Glomerular visceral epithelial cell (primary cell): ENCODE data around the gene TRIM56.
"Not testable (repeated sequence)": the region's sequence is repeated elsewhere in the genome, so short reads cannot be mapped to it uniquely, and the experiment has no call there.

Experiments used
- DNase-seq: peaks from one replicate; pipeline ENCODE4 v3.0.0-alpha.2; 2016; ENCODE audit errors: extremely low spot score

The TRIM56 gene

GRCh38 chr7:101113140-101113539 is 27.9 kb downstream of the TRIM56 start:
- DNase-seq: not testable (repeated sequence)

- no peak for DNase-seq
Observed at GRCh38 chr7:101113836-101114235, 28.6 kb downstream of the TRIM56 start.

GRCh38 chr7:101114492-101114891 is 29.2 kb downstream of the TRIM56 start:
- DNase-seq: no peak

DNA sequence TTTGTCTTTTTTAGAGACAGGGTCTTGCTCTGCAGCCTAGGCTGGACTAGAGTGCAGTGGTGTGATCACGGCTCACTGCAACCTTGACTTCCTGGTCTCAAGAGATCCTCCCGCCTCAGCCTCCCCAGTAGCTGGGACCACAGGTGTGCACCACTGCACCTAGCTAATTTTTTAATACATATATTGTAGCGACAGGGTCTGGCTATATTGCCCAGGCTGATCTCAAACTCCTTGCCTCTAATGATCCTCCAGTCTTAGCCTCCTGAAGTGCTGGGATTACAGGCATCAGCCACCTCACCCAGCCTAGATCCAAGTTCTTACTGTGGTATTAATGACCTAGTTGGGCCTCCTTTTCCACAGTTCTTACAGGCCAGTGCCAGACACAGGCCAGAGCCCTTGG is 29.9 kb downstream of the TRIM56 start:
- DNase-seq: no peak

DNA sequence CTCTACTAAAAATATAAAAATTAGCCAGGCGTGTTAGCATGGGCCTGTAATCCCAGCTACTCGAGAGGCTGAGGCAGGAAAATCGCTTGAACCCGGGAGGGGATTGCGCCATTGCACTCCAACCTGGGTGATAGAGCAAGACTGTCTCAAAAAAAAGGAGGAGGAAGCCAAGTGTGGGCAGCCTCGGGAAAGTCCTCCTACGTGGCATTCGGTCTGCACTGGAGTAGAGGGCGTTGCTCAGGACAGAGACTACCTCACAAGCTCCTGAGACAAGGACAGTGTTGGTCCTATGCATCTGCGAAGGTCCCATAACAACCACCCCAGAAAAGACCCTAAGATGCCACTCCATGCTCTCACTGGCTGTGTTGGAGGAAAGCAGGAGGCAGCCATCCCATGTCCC is 31.6 kb downstream of the TRIM56 start:
- no peak for DNase-seq

GRCh38 chr7:101118856-101119255 is 33.6 kb downstream of the TRIM56 start:
- DNase-seq: no peak

- DNase-seq: no peak
Observed at GRCh38 chr7:101119876-101120275, 34.6 kb downstream of the TRIM56 start.

DNA sequence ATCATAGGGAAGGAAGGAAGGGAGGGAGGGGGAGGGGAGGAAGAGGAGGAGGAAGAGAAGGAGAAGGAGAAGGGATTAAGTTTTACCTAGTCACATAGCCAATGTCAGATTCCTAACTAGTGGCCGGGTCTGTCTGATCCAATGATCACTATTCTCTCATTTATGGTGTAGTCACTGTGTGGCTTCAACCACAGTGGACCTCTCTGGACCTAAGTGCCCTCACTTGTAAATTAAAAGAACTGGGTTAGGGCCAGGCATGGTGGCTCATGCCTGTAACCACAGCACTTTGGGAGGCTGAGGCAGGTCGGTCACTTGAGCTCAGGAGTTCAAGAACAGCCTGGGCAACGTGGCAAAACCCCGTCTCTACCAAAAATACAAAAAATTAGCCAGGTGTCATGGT is 35.0 kb downstream of the TRIM56 start:
- no peak for DNase-seq

DNA sequence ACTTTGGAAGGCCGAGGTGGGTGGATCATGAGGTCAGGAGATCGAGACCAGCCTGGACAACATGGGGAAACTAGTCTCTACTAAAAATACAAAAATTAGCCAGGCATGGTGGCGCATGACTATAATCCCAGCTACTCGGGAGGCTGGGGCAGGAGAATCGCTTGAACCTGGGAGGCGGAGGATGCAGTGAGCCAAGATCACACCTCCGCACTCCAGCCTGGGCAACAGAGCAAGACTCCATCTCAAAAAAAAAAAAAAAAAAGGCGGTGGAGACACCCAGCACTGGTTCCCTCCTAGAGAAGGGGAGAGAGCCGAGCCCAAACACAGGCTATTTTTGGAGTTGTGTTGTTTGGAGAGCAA is 36.3 kb downstream of the TRIM56 start:
- DNase-seq: not testable (repeated sequence)

DNA sequence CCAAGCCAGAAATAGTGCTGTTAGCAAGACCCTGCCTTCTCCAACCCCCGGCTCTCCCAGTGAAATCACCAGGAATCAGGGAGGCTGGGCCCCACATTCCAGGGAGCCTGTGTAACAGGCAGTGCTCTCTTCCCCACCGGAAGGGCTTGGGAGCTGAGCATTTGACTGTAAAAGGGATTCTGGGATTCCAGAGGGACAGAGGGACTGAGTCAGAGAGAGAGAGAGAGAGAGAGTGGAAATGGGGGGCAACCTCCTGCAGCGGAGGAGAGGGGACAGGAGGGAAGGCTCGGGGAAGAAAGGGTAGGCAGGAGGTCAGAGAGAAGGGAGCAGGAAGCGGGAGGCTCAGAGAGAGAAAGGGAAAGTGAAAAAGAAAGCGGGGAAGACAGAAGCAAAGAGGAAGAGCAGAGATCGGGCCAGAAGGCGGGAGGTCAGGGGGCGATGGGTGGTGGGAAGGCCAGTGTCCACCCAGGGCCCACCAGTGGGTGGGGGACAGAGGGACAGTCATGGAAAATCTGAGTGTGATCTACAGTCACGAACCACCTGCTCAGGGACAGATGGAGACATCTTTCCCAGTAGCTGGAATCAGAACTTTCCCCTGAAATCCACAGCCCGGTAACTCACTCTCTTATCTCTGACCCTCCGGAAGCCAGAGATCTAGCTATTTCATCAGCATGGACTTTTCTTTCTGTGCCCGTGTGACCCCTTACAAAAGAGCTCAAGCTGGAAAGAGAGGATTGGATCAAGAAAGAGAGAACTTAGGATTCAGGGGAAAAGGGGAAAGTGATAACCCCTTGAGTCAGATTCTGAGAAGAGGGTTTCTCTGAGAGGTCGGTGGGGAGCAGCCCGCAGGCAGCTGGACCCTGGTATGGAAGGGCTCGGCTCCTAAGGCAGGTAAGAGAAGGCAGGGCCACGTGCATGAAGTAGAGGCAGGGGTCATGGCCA is 37.0 kb downstream of the TRIM56 start:
- peak; percentile 97 for DNase-seq

- DNase-seq: no peak
Observed at GRCh38 chr7:101122933-101123702, 37.8 kb downstream of the TRIM56 start.

DNA sequence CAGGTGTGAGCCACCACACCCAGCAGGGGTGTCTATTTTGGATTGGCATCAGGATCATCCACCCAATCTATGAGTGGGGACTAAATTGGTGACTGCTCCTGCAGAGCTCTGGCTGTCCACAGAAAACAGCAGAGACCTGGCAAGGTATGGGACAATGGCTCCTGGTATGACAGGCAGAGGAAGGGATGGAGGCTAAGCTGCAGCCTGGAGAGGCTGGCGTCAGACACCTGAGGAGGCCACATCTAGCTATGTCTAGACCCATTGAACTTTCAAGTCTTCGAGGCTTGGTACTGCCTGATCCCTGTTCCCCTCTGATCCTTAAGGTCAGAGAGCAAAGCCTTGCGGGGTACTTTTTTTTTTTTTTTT is 38.4 kb downstream of the TRIM56 start:
- DNase-seq: no peak

DNA sequence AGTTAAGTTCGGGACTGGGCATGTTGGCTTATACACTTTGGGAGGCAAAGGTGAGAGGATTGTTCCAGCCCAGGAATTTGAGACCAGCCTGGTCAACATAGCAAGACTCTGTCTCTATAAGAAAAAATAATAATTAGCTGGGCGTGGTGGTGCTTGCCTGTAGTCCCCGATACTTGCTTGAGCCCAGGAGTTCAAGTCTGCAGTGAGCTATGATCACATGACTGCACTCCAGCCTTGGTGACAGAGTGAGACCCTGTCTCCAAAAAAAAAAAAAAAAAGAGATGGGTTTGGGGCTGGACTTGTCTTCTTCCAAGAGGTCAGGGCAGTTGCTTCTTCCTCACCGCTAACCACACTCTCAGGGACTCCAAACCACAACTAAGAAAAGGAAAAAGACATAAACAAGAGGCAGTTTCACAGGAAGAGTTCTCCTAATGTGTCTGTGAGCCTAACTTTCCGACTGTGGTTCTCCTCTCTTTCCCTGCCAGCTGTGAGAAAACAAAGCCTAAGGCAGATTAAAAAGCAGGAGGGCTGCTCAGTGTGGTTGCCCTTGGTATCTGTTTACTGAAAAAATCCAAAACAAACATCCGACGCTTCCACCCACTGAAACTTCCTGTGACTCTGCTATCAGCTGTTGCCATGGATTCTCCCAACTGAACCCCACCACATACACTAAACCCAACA is 39.2 kb downstream of the TRIM56 start:
- peak; percentile 84 for DNase-seq

DNA sequence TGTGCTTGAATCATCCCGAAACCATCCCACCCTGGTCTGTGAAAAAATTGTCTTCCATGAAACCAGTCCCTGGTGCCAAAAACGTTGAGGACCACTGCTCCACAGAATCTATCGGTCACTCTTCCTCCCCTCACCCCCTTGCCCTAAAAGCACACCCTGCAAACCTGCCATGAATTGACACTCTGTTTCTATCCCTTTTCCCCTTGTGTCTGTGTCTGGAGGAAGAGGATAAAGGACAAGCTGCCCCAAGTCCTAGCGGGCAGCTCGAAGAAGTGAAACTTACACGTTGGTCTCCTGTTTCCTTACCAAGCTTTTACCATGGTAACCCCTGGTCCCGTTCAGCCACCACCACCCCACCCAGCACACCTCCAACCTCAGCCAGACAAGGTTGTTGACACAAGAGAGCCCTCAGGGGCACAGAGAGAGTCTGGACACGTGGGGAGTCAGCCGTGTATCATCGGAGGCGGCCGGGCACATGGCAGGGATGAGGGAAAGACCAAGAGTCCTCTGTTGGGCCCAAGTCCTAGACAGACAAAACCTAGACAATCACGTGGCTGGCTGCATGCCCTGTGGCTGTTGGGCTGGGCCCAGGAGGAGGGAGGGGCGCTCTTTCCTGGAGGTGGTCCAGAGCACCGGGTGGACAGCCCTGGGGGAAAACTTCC is 40.8 kb downstream of the TRIM56 start:
- peak; percentile 93 for DNase-seq

DNA sequence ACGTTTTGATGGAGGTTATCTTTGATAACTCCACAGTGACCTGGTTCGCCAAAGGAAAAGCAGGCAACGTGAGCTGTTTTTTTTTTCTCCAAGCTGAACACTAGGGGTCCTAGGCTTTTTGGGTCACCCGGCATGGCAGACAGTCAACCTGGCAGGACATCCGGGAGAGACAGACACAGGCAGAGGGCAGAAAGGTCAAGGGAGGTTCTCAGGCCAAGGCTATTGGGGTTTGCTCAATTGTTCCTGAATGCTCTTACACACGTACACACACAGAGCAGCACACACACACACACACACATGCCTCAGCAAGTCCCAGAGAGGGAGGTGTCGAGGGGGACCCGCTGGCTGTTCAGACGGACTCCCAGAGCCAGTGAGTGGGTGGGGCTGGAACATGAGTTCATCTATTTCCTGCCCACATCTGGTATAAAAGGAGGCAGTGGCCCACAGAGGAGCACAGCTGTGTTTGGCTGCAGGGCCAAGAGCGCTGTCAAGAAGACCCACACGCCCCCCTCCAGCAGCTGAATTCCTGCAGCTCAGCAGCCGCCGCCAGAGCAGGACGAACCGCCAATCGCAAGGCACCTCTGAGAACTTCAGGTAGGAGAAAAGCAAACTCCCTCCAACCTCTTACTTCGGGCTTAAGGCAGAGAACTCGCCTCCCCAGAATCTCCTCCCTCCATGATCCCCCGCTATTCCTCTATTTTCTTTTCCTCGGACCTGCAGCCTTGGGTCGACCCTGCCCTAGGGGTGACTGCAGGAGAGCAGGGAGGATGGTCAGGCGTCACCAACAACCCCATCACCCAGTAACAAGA is 41.6 kb downstream of the TRIM56 start, which contains the start of gene SERPINE1:
TSS of gene SERPINE1 (plus strand) at position 454 of the 809 bp plus-strand sequence. CDS start 1,290 bp downstream, outside the sequence.
- peak; percentile 99 for DNase-seq

DNA sequence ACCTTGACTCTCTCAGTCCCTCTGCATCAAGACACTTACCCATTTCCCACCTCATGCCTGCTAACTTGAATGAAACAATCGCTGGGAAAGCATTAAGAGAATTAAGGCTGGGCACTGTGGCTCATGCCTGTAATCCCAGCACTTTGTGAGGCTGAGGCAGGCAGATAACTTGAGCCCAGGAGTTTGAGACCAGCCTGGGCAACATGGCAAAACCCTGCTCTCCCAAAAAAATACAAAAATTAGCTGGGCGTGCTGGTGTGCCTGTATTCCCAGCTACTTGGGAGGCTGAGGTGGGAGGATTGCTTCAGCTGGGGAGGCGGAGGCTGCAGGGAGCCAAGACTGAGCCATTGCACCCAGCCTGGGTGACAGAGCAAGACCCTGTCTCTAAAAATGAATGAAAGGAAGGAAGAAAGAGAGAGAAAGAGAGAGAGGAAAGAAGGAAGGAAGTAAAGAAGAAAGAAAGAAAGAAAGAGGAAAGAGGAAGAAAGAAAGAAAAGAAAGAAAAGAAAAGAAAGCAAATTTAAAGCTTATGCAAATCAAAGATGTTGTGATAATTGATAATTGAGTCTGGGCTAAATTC is 42.3 kb downstream of the TRIM56 start:
- no peak for DNase-seq

GRCh38 chr7:101128040-101128834 is 43.0 kb downstream of the TRIM56 start:
- DNase-seq: peak; percentile 70

- no peak for DNase-seq
Observed at GRCh38 chr7:101129603-101130117, 44.4 kb downstream of the TRIM56 start.
